DOHH2 (cell line): ENCODE results near the gene COL19A1.

Source experiments
- CTCF ChIP-seq: fragments of 200-600 bp; sonication (generic); IDR thresholded peaks from one replicate; pipeline ENCODE4 v1.5.1; 2014; ENCODE audit warnings: antibody characterized with exemption, mild to moderate bottlenecking, low read depth, low read length; ENCODE audit not compliant: poor library complexity, severe bottlenecking
- EZH2phosphoT487 ChIP-seq: fragments of 200-600 bp; sonication (generic); IDR thresholded peaks from 2 replicates; pipeline ENCODE4 v1.6.1; 2017; ENCODE audit warnings: borderline replicate concordance, mild to moderate bottlenecking, antibody characterized with exemption, low read length, moderate library complexity, mixed read lengths

DNA sequence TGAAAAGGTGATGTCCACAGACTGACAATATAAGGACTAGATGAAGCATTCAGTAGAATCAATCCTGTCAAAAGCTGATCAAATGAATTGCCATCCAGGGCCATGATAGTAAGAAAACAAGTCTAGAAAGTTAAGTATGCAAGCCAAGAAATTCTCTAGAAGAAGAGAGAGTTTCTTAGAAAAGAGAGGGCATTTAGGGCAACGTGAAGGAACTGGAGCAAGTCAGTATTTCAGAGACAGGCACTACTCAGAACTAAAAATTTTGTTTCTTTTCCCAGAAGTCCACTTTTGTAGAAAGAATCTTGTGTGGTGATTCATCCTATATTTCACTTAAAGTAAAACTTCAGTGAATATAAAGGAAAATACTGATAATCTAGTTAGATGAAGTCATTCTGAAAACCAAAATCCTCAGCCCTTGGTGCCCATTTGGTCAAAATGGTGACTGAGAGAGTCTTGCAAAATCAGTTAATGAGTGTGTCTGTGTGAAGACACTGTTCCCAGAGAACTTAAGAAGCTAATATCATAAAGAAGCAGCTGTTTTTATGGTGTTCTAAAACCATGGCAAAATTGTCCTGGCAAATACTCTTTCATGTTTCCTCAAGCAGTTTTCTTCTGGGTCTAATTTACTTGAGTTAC, 82.2 kb downstream of the COL19A1 start:
- TF ChIP-seq CTCF (no peak), EZH2phosphoT487 (no peak)
